ENCODE results near the gene SLC7A6OS.

DNA sequence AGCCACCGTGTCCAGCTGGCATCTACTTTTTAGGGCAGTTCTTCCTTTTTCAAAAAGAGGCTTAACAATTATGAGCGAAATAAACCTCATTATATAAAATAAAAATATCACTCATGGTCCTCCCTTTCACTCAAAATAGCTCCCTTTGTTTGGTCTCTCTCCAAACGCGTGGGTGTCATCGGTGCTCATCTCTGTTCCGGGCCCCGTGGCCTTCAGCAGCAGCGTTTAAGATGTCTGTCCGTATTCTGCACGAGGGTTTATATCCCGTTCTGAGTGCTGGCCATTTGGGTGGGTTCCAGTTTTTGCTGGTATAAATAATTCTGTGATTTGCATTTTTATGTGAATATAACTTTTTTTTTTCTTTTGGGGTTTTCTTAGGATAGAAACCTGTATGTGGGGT is 33.5 kb upstream of the SLC7A6OS start:
- TF ChIP-seq, protein P1, sequence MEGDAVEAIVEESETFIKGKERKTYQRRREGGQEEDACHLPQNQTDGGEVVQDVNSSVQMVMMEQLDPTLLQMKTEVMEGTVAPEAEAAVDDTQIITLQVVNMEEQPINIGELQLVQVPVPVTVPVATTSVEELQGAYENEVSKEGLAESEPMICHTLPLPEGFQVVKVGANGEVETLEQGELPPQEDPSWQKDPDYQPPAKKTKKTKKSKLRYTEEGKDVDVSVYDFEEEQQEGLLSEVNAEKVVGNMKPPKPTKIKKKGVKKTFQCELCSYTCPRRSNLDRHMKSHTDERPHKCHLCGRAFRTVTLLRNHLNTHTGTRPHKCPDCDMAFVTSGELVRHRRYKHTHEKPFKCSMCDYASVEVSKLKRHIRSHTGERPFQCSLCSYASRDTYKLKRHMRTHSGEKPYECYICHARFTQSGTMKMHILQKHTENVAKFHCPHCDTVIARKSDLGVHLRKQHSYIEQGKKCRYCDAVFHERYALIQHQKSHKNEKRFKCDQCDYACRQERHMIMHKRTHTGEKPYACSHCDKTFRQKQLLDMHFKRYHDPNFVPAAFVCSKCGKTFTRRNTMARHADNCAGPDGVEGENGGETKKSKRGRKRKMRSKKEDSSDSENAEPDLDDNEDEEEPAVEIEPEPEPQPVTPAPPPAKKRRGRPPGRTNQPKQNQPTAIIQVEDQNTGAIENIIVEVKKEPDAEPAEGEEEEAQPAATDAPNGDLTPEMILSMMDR (IDR thresholded peaks at IDR 0.05; ENCODE audit: poor library complexity) = no peak
- no peak for TF ChIP-seq EZH2phosphoT487 (IDR thresholded peaks at IDR 0.05; ENCODE audit: low read depth, severe bottlenecking, unreplicated experiment)
- TF ChIP-seq EZH2 (IDR thresholded peaks at IDR 0.05; ENCODE audit: borderline replicate concordance) = no peak
